C4-2B (cell line): ENCODE results near the gene AGFG2.
"Not testable (repeated sequence)": the region's sequence is repeated elsewhere in the genome, so short reads cannot be mapped to it uniquely, and the experiment has no call there.

Experiments
- H3K27ac ChIP-seq: fragments of 450-650 bp; 2 replicates; pipeline ENCODE4 v1.5.1; 2017
- CTCF ChIP-seq: fragments of 450-650 bp; conservative IDR thresholded peaks from 2 replicates; pipeline ENCODE4 v1.5.1; 2017; ENCODE audit warnings: mild to moderate bottlenecking
- ZFX ChIP-seq: fragments of 450-650 bp; IDR thresholded peaks from 2 replicates; pipeline ENCODE4 v1.6.1; 2017

AGFG2 gene

GRCh38 chr7:100532165-100533022 lies 6.6 kb upstream of the AGFG2 start:
- no peak overlapping the region for H3K27ac ChIP-seq
- TF ChIP-seq ZFX, result no peak
- TF ChIP-seq CTCF, result no peak

- H3K27ac ChIP-seq, result not testable (repeated sequence)
Measured at GRCh38 chr7:100535982-100536381, 3.0 kb upstream of the AGFG2 start.

GRCh38 chr7:100536695-100537094 lies 2.3 kb upstream of the AGFG2 start:
- H3K27ac ChIP-seq, result not testable (repeated sequence)

- H3K27ac ChIP-seq, result peak overlapping the region; percentile 82
- no peak for TF ChIP-seq ZFX
- TF ChIP-seq CTCF, result no peak
Measured at GRCh38 chr7:100538348-100538653, 702 bp upstream of the AGFG2 start.

GRCh38 chr7:100539436-100540006 lies 518 bp downstream of the AGFG2 start:
- TF ChIP-seq CTCF (no peak), ZFX (peak; percentile 57; the same call in 1 of the 2 replicates)

GRCh38 chr7:100540073-100540723 lies 1.2 kb downstream of the AGFG2 start:
- TF ChIP-seq ZFX (no peak), CTCF (no peak)
- H3K27ac ChIP-seq, result peak overlapping the region; percentile 82

More at GRCh38 chr7:100539436-100540006, 518 bp downstream of the AGFG2 start:
- peak overlapping the region; percentile 82 for H3K27ac ChIP-seq

- H3K27ac ChIP-seq, result not testable (repeated sequence)
Measured at GRCh38 chr7:100541309-100541708, 2.3 kb downstream of the AGFG2 start.

GRCh38 chr7:100543586-100543985 lies 4.6 kb downstream of the AGFG2 start:
- H3K27ac ChIP-seq, result peak overlapping the region; percentile 100
- TF ChIP-seq ZFX (no peak), CTCF (no peak)

GRCh38 chr7:100544386-100544785 lies 5.4 kb downstream of the AGFG2 start:
- peak overlapping the region; percentile 100 for H3K27ac ChIP-seq
- TF ChIP-seq CTCF, result no peak
- no peak for TF ChIP-seq ZFX
